HUES64 (cell line): ENCODE measurements around the gene THAP9.
A peak's percentile ranks its signal among the peaks of the same experiment; 100 is the strongest.
"Not testable (repeated sequence)": the region's sequence is repeated elsewhere in the genome, so short reads cannot be mapped to it uniquely, and the experiment has no call there.

ENCODE experiments used
- H3K27ac ChIP-seq: 2 replicates; pipeline ENCODE4 v1.7.0; 2013; ENCODE audit warnings: low read depth, low read length, inconsistent platforms
- H3K27me3 ChIP-seq: 2 replicates; pipeline ENCODE4 v1.6.1; 2013; ENCODE audit warnings: mild to moderate bottlenecking, low read length; ENCODE audit not compliant: insufficient read depth
- H3K36me3 ChIP-seq: 2 replicates; pipeline ENCODE4 v1.6.1; 2013; ENCODE audit warnings: mild to moderate bottlenecking, low read length; ENCODE audit not compliant: insufficient read depth
- H3K4me1 ChIP-seq: 2 replicates; pipeline ENCODE4 v1.6.1; 2013; ENCODE audit warnings: mild to moderate bottlenecking, low read length, moderate library complexity; ENCODE audit not compliant: insufficient read depth
- H3K4me3 ChIP-seq: 2 replicates; pipeline ENCODE4 v1.5.1; 2013; ENCODE audit warnings: mild to moderate bottlenecking, low read length, moderate library complexity
- H3K9ac ChIP-seq: 2 replicates; pipeline ENCODE4 v1.6.1; 2013; ENCODE audit warnings: mild to moderate bottlenecking, low read depth, low read length
- H3K9me3 ChIP-seq: 2 replicates; pipeline ENCODE4 v1.6.1; 2013; ENCODE audit warnings: low read depth, low read length; ENCODE audit not compliant: insufficient read depth
- WGBS: fragments of 150-250, 120-280 bp; methylation state at CpG from one replicate; pipeline ENCODE4 v1.1.7; 2013; ENCODE audit warnings: missing lambda C conversion rate; 5-methylcytosine and 5-hydroxymethylcytosine counted together

The THAP9 gene

DNA sequence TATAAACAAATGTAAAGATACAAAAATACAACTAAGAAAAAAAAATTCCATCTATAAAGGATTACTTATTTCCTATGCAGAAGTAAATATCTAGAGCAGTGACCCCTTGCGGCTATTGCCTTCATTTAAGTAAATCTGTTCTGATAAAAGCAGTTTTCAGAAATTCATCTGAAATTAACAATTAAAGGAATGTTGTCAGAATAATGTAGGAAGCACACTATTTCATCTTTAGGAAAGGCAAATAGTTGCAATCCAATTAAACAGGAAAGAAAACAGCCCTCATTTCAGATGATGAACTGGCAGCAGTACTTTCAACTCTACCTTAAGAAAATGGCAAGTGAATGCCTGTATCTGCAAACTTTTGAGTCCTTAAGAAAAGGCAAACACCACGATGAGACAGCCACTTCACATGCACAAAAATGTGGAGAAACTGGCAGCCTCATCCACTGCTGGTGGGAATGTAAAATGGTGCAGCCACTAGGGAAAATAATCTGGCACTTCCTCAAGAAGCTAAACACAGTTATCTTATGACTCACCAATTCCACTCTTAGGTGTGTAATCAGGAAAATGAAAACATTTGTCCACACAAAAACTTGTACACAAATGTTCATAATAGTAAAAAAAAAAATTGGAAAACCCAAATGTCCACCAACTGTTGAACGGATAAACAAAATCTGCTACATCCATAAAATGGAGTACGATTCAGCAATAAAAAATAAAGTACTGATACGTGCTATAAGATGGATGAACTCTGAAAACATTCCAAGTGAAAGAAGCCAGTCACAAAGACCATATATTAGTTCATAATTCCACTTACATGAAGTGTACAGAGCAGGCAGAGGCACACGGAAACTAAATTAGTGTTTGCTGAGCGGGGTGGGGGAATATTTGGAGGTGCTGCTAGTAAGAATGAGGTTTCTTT is 2.0 kb upstream of the THAP9 start:
- H3K27ac ChIP-seq, result no peak overlapping the region
- 50% methylated on average over 7 of the region's 7 CpGs for WGBS
- peaks cover 7% of the 10 kb centered on the region; the same call in 1 of the 2 replicates for H3K4me1 ChIP-seq
- H3K36me3 ChIP-seq, result peaks cover 60% of the 10 kb centered on the region
- H3K27me3 ChIP-seq, result no peaks in the 10 kb centered on the region
- H3K9ac ChIP-seq, result peak overlapping the region; percentile 94
- peak overlapping the region; percentile 93 for H3K4me3 ChIP-seq
- H3K9me3 ChIP-seq, result no peaks in the 10 kb centered on the region

GRCh38 chr4:82899374-82900065 is 1.0 kb upstream of the THAP9 start:
- H3K27me3 ChIP-seq, result no peaks in the 10 kb centered on the region
- H3K4me1 ChIP-seq, result peaks cover 7% of the 10 kb centered on the region; the same call in 1 of the 2 replicates
- H3K36me3 ChIP-seq, result peaks cover 53% of the 10 kb centered on the region
- peak overlapping the region; percentile 98 for H3K27ac ChIP-seq
- 3% methylated on average over 4 of the region's 4 CpGs for WGBS
- H3K4me3 ChIP-seq, result peak overlapping the region; percentile 93
- peak overlapping the region; percentile 94 for H3K9ac ChIP-seq
- H3K9me3 ChIP-seq, result no peaks in the 10 kb centered on the region

GRCh38 chr4:82900066-82900410 is 497 bp upstream of the THAP9 start:
- under 1% methylated on average over 14 of the region's 14 CpGs for WGBS
- Histone ChIP-seq H3K9ac (peak overlapping the region; percentile 94), H3K4me3 (peak overlapping the region; percentile 93), H3K9me3 (no peaks in the 10 kb centered on the region), H3K4me1 (peaks cover 7% of the 10 kb centered on the region; the same call in 1 of the 2 replicates), H3K27me3 (no peaks in the 10 kb centered on the region), H3K36me3 (peaks cover 52% of the 10 kb centered on the region), H3K27ac (peak overlapping the region; percentile 98)

DNA sequence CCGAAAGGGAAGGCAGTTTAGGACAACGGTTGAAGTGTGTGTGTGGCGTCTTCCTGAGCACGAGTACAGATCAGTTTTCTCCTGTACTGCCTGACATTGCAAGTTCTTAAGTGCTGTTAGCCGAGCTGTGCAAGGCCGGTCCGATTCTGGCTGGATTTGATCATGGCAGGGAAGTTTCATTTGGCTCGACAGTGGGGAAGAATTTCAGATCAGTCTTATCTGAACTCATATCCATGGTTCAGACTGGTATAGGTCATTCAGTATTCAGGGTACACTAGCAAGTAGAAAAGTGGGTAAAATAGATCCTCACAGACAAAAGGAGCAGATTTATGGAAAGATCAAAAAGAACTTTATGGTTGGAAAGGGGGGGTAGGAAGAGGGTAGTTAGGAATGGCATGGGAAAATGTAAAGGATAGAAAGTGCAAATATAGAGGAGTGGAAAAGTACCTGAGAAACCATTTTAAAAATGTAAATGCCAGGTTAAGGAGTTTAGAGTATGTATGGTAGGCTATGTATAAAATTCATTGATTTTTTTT is 716 bp downstream of the THAP9 start:
- Histone ChIP-seq H3K36me3 (peaks cover 52% of the 10 kb centered on the region), H3K27me3 (no peaks in the 10 kb centered on the region), H3K9ac (peak overlapping the region; percentile 94), H3K27ac (peak overlapping the region; percentile 98), H3K4me3 (peak overlapping the region; percentile 93), H3K4me1 (peaks cover 7% of the 10 kb centered on the region; the same call in 1 of the 2 replicates), H3K9me3 (no peaks in the 10 kb centered on the region)
- 2% methylated on average over 8 of the region's 8 CpGs for WGBS

GRCh38 chr4:82903737-82904136 is 3.2 kb downstream of the THAP9 start:
- H3K36me3 ChIP-seq, result peaks cover 52% of the 10 kb centered on the region
- no peaks in the 10 kb centered on the region for H3K9me3 ChIP-seq
- H3K27me3 ChIP-seq, result no peaks in the 10 kb centered on the region
- 97% methylated on average over 5 of the region's 5 CpGs for WGBS
- no peak overlapping the region for H3K4me3 ChIP-seq
- H3K27ac ChIP-seq, result no peak overlapping the region
- H3K4me1 ChIP-seq, result no peaks in the 10 kb centered on the region; the same call in 1 of the 2 replicates
- H3K9ac ChIP-seq, result no peak overlapping the region

DNA sequence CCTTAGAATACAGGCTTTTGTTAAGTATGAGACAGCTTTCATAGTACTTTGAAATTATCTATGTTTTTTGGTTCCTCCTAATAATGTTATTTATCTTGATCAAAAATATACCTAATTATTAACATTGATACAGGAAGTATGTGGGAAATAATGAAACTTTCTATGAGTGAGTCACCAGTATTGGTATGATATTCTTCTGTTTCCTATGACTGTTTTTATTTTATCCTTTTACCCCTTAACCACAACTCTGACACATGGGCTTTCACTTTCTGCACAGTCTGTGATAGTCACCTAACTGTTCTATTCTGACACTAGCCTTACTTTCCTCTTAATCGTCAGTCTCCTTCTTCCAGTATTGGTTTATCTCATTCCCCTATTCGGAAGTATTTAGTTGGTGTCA is 4.7 kb downstream of the THAP9 start:
- no peaks in the 10 kb centered on the region for H3K27me3 ChIP-seq
- no peak overlapping the region for H3K27ac ChIP-seq
- WGBS, result 95% methylated on average over 2 of the region's 2 CpGs
- peaks cover 59% of the 10 kb centered on the region for H3K36me3 ChIP-seq
- H3K9me3 ChIP-seq, result no peaks in the 10 kb centered on the region
- H3K9ac ChIP-seq, result no peak overlapping the region
- H3K4me3 ChIP-seq, result no peak overlapping the region
- H3K4me1 ChIP-seq, result no peaks in the 10 kb centered on the region; the same call in 1 of the 2 replicates

DNA sequence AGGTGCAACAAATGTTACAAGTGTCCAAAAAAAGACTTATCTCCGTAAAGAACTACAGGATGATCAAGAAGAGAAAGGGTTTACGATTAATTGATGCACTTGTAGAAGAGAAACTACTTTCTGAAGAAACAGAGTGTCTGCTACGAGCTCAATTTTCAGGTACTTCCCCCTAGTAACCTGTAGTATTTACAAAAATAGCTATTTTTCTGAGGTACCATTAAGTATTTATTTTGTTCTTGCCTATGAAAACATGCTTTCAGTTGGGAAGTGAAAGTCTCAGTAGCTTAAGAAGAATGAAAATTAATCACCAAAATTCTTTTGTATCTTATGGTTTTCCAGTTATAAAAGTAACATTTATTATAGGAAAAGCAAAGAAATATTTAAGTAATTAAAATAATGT is 5.9 kb downstream of the THAP9 start:
- WGBS, result 95% methylated on average over 3 of the region's 3 CpGs
- no peaks in the 10 kb centered on the region for H3K27me3 ChIP-seq
- peaks cover 67% of the 10 kb centered on the region for H3K36me3 ChIP-seq

DNA sequence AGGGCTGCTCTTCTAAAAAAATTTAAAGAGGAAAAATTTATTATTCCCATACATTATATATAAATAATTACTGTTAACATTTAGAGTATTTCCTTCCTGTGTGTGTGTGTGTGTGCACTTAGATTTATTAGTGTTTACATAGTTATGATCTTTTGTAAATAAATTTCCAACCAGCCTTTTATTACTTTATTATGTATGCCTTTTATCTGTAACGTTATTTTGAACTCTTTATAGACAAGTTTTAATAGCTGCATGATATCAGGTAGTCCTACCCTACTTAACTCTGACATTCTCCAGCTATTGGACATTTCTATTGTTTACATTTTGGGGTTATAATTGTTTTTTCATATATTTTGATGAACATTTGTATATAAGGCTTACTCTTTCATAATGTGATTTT is 8.8 kb downstream of the THAP9 start:
- no CpG with 5 or more reads among the region's 1 CpG for WGBS
- no peak overlapping the region for H3K27ac ChIP-seq
- peaks cover 84% of the 10 kb centered on the region for H3K36me3 ChIP-seq

More for the DNA sequence above, 5.9 kb downstream of the THAP9 start:
- H3K4me3 ChIP-seq, result no peak overlapping the region
- no peak overlapping the region for H3K9ac ChIP-seq
- no peak overlapping the region for H3K27ac ChIP-seq
- H3K4me1 ChIP-seq, result no peaks in the 10 kb centered on the region; the same call in 1 of the 2 replicates
- H3K9me3 ChIP-seq, result no peaks in the 10 kb centered on the region

DNA sequence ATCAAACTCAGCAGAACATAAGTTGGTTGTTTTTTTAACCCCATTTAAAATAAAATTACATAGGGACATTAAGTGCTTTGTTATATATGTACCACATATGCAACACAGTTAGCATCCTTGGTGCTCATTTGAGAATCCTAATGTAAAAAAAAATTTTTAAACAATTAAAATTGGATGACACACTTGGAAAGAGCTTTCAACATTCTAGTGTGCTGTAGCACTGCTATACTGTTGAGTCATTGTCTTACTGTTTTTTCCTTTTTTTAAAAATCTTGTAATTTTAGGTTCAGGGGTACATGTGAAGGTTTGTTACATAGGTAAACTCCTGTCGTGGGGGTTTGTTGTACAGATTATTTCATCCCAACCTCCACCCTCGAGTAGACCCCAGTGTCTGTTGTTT is 12.8 kb downstream of the THAP9 start:
- Histone ChIP-seq H3K4me3 (no peak overlapping the region), H3K9ac (no peak overlapping the region), H3K27me3 (no peaks in the 10 kb centered on the region), H3K36me3 (peaks cover 72% of the 10 kb centered on the region), H3K9me3 (no peaks in the 10 kb centered on the region), H3K27ac (no peak overlapping the region), H3K4me1 (no peaks in the 10 kb centered on the region)
- WGBS, result 0% methylated on average over 1 of the region's 2 CpGs

More for the DNA sequence above, 8.8 kb downstream of the THAP9 start:
- Histone ChIP-seq H3K9me3 (no peaks in the 10 kb centered on the region), H3K4me1 (no peaks in the 10 kb centered on the region), H3K9ac (no peak overlapping the region), H3K4me3 (no peak overlapping the region), H3K27me3 (no peaks in the 10 kb centered on the region)

DNA sequence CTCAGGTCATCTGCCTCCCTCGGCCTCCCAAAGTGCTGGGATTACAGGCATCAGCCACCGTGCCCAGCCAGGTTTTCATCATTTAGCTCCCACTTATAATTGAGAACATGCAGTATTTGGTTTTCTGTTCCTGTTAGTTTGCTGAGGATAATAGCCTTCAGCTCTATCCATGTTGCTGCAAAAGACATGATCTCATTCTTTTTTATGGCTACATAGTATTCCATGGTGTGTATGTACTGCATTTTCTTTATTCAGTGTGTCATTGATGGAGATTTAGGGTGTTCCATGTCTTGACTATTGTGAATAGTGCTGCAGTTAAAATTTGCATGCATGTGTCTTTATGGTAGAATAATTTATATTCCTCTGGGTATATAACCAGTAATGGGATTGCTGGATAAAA is 13.4 kb downstream of the THAP9 start:
- H3K4me3 ChIP-seq, H3K27me3 ChIP-seq, H3K27ac ChIP-seq, H3K9ac ChIP-seq, H3K9me3 ChIP-seq, H3K4me1 ChIP-seq: not testable (repeated sequence)
- WGBS, result 91% methylated on average over 2 of the region's 2 CpGs
- H3K36me3 ChIP-seq, result peaks cover 70% of the 10 kb centered on the region

- Histone ChIP-seq H3K27ac (no peak overlapping the region), H3K9ac (no peak overlapping the region), H3K27me3 (no peaks in the 10 kb centered on the region), H3K4me3 (no peak overlapping the region), H3K4me1 (no peaks in the 10 kb centered on the region), H3K36me3 (peaks cover 40% of the 10 kb centered on the region), H3K9me3 (no peaks in the 10 kb centered on the region)
- 94% methylated on average over 7 of the region's 7 CpGs for WGBS
Observed at GRCh38 chr4:82918091-82918490, 17.6 kb downstream of the THAP9 start.
